Stimulated activated effector memory CD8-positive, alpha-beta T cell treated with anti-CD3 and anti-CD28 coated beads, Interleukin-12 subunit alpha, Interleukin-12 subunit beta, amount 100 ng/mL, for 72 hours (primary cell): ENCODE data around the gene ARID5B.
A peak's percentile ranks its signal among the peaks of the same experiment; 100 is the strongest.

Experiments
- ATAC-seq: fragments of 150-1000 bp; cut with Tn5 transposase; 2 replicates; pipeline ENCODE4 v1.10.0; 2021
- DNase-seq, 2 donors: peaks; one replicate each; pipeline ENCODE4 v3.0.0; 2021 to 2022; ENCODE audit warnings: low spot score in 2 of 2
- H3K27ac Mint-ChIP-seq: one replicate; pipeline ENCODE4 v1.8.0; 2022; ENCODE audit warnings: mild to moderate bottlenecking, mixed read lengths
- H3K36me3 Mint-ChIP-seq: one replicate; pipeline ENCODE4 v1.8.0; 2022; ENCODE audit warnings: mild to moderate bottlenecking, mixed read lengths
- H3K4me1 Mint-ChIP-seq: one replicate; pipeline ENCODE4 v1.8.0; 2022; ENCODE audit warnings: mixed read lengths
- H3K4me3 Mint-ChIP-seq: one replicate; pipeline ENCODE4 v1.8.0; 2022; ENCODE audit warnings: mild to moderate bottlenecking, mixed read lengths
- H3K9me3 Mint-ChIP-seq: one replicate; pipeline ENCODE4 v1.8.0; 2022; ENCODE audit warnings: mixed read lengths

The ARID5B gene

GRCh38 chr10:61933859-61934555 is 32.5 kb downstream of the ARID5B start:
- Mint-ChIP-seq H3K36me3 (peaks cover 7% of the 10 kb centered on the region), H3K4me3 (peak overlapping the region; percentile 1), H3K27ac (peak overlapping the region; percentile 64), H3K9me3 (no peaks in the 10 kb centered on the region), H3K4me1 (peaks cover 52% of the 10 kb centered on the region)
- no peak for DNase-seq
- no peak for ATAC-seq

- Mint-ChIP-seq H3K4me3 (no peak overlapping the region), H3K9me3 (no peaks in the 10 kb centered on the region), H3K36me3 (peaks cover 18% of the 10 kb centered on the region), H3K4me1 (peaks cover 58% of the 10 kb centered on the region), H3K27ac (no peak overlapping the region)
- DNase-seq (no peak), ATAC-seq (no peak)
These were observed 33.6 kb downstream of the ARID5B start for GRCh38 chr10:61935077-61935476.

GRCh38 chr10:61936770-61937169 is 35.3 kb downstream of the ARID5B start:
- ATAC-seq: no peak
- DNase-seq: no peak
- H3K4me1 Mint-ChIP-seq: peaks cover 71% of the 10 kb centered on the region
- H3K27ac Mint-ChIP-seq: peak overlapping the region; percentile 86
- peak overlapping the region; percentile 64 for H3K4me3 Mint-ChIP-seq
- H3K9me3 Mint-ChIP-seq: no peaks in the 10 kb centered on the region
- H3K36me3 Mint-ChIP-seq: peaks cover 34% of the 10 kb centered on the region

- H3K27ac Mint-ChIP-seq: peak overlapping the region; percentile 86
- H3K9me3 Mint-ChIP-seq: no peaks in the 10 kb centered on the region
- peaks cover 45% of the 10 kb centered on the region for H3K36me3 Mint-ChIP-seq
- H3K4me1 Mint-ChIP-seq: peaks cover 74% of the 10 kb centered on the region
- peak; percentile 80 for ATAC-seq
- DNase-seq: peak in 1 of 2 donors; percentile 60
- H3K4me3 Mint-ChIP-seq: peak overlapping the region; percentile 64
These were observed 36.3 kb downstream of the ARID5B start for GRCh38 chr10:61937631-61938351.

- peak overlapping the region; percentile 86 for H3K27ac Mint-ChIP-seq
- ATAC-seq: no peak
- H3K9me3 Mint-ChIP-seq: no peaks in the 10 kb centered on the region
- DNase-seq: no peak
- peak overlapping the region; percentile 64 for H3K4me3 Mint-ChIP-seq
- H3K36me3 Mint-ChIP-seq: peaks cover 66% of the 10 kb centered on the region
- peaks cover 69% of the 10 kb centered on the region for H3K4me1 Mint-ChIP-seq
These were observed 38.4 kb downstream of the ARID5B start for GRCh38 chr10:61939902-61940301.

GRCh38 chr10:61941202-61941681 is 39.7 kb downstream of the ARID5B start:
- H3K4me1 Mint-ChIP-seq: peaks cover 65% of the 10 kb centered on the region
- DNase-seq (no peak), ATAC-seq (no peak)
- H3K9me3 Mint-ChIP-seq: no peaks in the 10 kb centered on the region
- H3K36me3 Mint-ChIP-seq: peaks cover 71% of the 10 kb centered on the region
- peak overlapping the region; percentile 64 for H3K4me3 Mint-ChIP-seq
- H3K27ac Mint-ChIP-seq: peak overlapping the region; percentile 86

- H3K4me1 Mint-ChIP-seq: peaks cover 53% of the 10 kb centered on the region
- H3K36me3 Mint-ChIP-seq: peaks cover 86% of the 10 kb centered on the region
- DNase-seq: no peak
- no peaks in the 10 kb centered on the region for H3K9me3 Mint-ChIP-seq
- H3K27ac Mint-ChIP-seq: peak overlapping the region; percentile 86
- peak overlapping the region; percentile 64 for H3K4me3 Mint-ChIP-seq
- ATAC-seq: no peak
These were observed 41.3 kb downstream of the ARID5B start for GRCh38 chr10:61942604-61943461.

- peak overlapping the region; percentile 64 for H3K4me3 Mint-ChIP-seq
- peaks cover 43% of the 10 kb centered on the region for H3K4me1 Mint-ChIP-seq
- peaks cover 91% of the 10 kb centered on the region for H3K36me3 Mint-ChIP-seq
- no peaks in the 10 kb centered on the region for H3K9me3 Mint-ChIP-seq
- H3K27ac Mint-ChIP-seq: peak overlapping the region; percentile 86
- peak; percentile 92 for ATAC-seq
- DNase-seq: no peak
These were observed 42.3 kb downstream of the ARID5B start for GRCh38 chr10:61943674-61944378.

GRCh38 chr10:61944410-61945147 is 43.1 kb downstream of the ARID5B start:
- peak overlapping the region; percentile 64 for H3K4me3 Mint-ChIP-seq
- H3K27ac Mint-ChIP-seq: peak overlapping the region; percentile 86
- peaks cover 91% of the 10 kb centered on the region for H3K36me3 Mint-ChIP-seq
- ATAC-seq: no peak
- H3K9me3 Mint-ChIP-seq: no peaks in the 10 kb centered on the region
- H3K4me1 Mint-ChIP-seq: peaks cover 36% of the 10 kb centered on the region
- DNase-seq: no peak

GRCh38 chr10:61949687-61950086 is 48.2 kb downstream of the ARID5B start:
- H3K36me3 Mint-ChIP-seq: peaks cover 89% of the 10 kb centered on the region
- no peak for ATAC-seq
- no peaks in the 10 kb centered on the region for H3K9me3 Mint-ChIP-seq
- H3K27ac Mint-ChIP-seq: no peak overlapping the region
- DNase-seq: no peak
- peaks cover 8% of the 10 kb centered on the region for H3K4me1 Mint-ChIP-seq
- no peak overlapping the region for H3K4me3 Mint-ChIP-seq

GRCh38 chr10:61950449-61951143 is 49.1 kb downstream of the ARID5B start:
- DNase-seq: no peak
- no peak overlapping the region for H3K27ac Mint-ChIP-seq
- H3K4me1 Mint-ChIP-seq: peaks cover 11% of the 10 kb centered on the region
- H3K9me3 Mint-ChIP-seq: no peaks in the 10 kb centered on the region
- peaks cover 93% of the 10 kb centered on the region for H3K36me3 Mint-ChIP-seq
- ATAC-seq: no peak
- H3K4me3 Mint-ChIP-seq: no peak overlapping the region

- H3K9me3 Mint-ChIP-seq: no peaks in the 10 kb centered on the region
- no peak overlapping the region for H3K27ac Mint-ChIP-seq
- H3K36me3 Mint-ChIP-seq: peaks cover 97% of the 10 kb centered on the region
- H3K4me3 Mint-ChIP-seq: no peak overlapping the region
- H3K4me1 Mint-ChIP-seq: peaks cover 11% of the 10 kb centered on the region
- ATAC-seq (no peak), DNase-seq (no peak)
These were observed 49.6 kb downstream of the ARID5B start for GRCh38 chr10:61951144-61951483.

GRCh38 chr10:61952028-61952674 is 50.7 kb downstream of the ARID5B start:
- ATAC-seq (no peak), DNase-seq (no peak)
- H3K36me3 Mint-ChIP-seq: peaks cover 90% of the 10 kb centered on the region
- H3K4me1 Mint-ChIP-seq: peaks cover 19% of the 10 kb centered on the region
- no peak overlapping the region for H3K27ac Mint-ChIP-seq
- no peak overlapping the region for H3K4me3 Mint-ChIP-seq
- no peaks in the 10 kb centered on the region for H3K9me3 Mint-ChIP-seq
